HPDE6-E6E7 (cell line): ENCODE results near the gene TIPRL.
"Not testable (repeated sequence)": the region's sequence is repeated elsewhere in the genome, so short reads cannot be mapped to it uniquely, and the experiment has no call there.

Source experiments
- DNase-seq: peaks from one replicate; pipeline ENCODE4 v3.0.0; 2011; ENCODE audit warnings: missing footprints; ENCODE audit errors: extremely low spot score

Gene TIPRL

DNA sequence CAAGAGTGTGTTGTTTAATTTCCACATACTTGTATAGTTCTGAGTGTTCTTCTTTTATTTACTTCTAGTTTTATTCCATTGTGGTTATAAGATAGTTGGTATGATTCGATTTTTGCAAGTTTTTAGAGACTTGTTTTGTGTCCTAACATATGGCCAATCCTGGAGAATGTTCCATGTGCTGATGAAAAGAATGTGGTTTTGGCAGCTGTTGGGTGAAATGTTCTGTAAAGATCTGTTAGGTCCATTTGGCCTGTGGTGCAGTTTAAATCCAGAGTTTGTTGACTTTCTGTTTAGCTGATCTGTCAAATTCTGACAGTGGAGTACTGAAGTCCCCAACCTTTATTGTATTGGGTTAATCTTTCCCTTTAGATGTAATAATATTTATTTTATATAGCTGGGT is 19.5 kb upstream of the TIPRL start:
- no peak for DNase-seq

DNA sequence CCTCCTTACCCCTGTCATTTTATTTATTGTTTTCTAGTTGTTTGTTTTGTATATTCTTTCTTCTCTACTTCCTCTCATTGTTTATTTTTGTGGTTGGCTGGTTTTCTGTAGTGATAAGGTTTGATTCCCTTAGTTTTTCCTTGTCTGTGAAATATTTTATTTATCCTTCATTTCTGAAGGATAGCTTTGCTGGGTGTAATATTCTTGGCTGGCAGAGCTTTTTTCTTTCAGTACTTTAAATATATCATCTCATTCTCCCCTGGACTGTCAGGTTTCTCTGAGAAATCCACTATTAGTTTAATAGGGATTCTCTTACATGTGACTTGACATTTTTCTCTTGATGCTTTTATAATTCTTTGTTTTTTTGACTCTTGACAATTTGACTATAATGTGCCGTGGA is 18.8 kb upstream of the TIPRL start:
- no peak for DNase-seq

DNA sequence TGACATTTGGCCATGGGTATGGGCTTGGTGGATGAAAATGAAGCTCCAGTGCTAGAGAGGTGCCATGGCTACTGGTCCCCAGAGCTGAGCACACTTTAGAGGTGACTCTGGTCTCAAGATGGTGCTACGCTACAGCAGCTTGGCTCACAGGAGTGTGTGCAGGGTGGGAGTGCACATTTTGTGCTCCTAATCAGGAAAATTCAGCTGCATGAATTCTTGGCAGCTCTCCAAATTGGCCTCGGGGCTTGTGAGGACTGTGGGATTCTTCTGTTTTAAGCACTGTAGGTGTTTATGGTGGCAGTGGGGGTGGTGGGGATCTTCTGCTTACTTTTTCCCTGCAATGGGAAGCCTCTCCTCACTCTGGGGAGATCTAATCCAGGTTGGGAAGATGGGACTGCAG is 17.3 kb upstream of the TIPRL start:
- no peak for DNase-seq

DNA sequence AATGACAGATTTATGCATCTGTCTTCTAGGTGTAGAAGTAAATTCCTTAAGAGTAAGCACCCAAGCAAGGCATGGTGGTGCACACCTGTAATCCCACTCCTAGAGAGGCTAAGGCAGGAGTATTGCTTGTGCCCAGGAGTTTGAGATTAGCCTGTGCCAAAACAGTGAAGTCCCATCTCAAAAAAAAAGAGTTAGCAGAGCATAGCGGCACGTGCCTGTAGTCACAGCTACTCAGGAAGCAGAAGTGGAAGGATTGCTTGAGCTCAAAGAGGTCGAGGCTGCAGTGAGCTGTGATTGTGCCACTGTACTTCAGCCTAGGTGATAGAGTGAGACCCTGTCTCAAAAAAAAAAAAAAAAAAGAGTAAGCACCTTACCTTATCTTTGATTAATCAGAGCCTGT is 15.1 kb upstream of the TIPRL start:
- no peak for DNase-seq

DNA sequence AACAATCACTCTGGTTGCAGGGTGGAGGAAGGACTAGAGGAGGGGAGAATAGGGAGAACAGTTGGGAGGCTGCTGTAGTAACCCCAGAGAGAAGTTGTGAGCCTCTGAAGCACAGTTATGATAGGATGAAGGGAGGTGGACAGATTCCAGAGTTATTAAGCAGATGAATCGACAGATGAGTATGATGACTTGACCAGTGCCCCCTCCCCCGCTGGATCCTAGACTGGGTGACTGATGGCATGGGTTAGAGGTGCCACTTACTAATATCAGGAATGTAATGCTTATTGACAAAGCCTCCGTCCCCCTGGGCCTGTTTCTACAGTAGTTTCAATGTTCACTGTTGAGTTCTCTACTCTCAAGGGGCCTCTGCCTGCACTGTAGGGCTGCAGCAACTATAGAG is 14.0 kb upstream of the TIPRL start:
- DNase-seq, result no peak

DNA sequence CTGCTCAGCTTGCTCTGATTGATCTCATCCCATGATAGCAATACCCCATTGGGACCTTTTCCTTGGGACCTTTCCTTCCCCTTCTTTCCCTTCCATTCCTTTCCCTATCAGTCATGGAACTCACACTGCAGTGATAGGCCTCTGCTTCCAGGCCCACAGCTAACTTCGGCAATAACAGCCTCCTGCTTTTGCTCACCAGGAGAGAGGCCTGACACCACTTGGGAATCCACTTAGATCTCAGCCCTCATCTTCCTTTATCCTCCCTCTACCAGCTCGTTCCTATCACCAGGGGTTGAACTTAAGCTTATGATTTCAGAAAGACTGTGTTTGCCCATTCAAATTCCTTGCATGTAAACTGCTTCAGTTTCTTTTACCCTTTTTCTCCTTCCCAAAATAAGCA is 11.0 kb upstream of the TIPRL start:
- DNase-seq, result no peak

DNA sequence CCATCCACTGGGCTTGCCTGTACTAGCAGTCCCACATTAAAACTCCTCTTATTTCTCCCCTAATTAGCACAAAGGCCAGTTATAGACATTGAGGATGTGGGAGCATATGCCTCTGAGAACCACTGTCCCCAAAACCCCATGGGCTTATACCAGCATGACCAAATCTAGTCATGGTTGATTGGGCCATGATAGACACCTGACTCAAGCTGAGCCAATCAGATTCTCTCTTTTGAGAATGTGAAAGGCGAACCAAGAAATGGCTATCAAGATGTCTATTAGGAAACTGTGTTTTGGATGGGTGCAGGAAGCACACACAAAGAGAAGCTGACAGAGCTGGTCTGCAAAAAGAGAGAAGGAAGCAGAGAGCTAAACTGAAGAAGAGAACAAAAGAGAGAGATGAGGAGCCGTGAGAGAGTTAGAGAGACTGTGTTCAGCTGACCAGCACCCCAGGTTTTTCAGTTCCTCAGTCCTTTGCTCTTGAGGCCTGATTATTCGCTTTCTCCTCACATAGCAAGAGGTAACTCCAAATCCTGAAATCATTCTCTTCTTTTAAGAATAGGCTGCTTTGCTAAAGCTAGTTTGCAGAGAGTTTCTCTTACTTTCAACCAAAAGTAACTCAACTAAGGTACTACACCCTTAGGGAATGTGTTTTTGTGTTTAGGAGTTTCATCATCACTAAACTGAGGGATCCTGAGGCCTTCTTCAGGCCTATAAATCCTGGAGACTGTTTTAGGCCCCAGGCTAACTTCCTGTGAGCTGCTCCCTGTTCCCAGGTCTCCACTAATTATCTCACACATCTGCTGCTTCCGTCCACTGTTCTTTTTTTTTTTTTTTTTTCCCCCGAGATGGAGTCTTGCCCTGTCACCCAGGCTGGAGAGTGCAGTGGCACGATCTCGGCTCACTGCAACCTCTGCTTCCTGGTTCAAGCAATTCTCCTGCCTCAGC is 7.9 kb upstream of the TIPRL start:
- no peak for DNase-seq

DNA sequence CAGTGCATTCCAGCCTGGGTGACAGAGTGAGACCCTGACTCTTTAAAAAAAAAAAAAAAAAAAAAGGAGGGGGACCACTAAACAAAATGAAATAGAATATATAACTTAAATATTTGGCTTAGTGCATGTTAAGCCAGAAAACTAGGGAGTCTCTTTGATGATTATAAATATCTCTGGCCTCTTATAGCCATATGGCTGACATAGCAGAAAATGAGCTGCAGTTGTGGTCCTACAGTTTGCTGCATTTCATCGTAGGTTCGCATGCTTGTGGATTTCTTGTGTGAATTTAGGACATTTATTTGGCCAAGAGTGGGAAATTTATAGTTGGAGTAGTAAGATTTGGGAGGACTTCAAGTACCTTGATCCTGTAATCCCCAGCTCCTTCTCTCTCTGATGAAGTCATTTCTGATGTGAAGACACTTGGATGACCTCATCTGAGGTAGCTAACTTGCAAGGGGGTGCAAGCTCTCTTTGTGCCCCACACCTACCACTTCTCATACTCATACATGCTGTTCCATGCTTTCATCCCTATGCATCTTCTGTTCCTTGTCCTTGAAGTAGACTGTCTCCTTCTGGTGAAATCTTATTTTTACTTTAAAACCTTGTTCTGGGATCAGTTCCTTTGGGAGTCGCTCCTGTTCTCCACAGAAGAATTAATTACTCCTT is 6.4 kb upstream of the TIPRL start:
- DNase-seq, result no peak

DNA sequence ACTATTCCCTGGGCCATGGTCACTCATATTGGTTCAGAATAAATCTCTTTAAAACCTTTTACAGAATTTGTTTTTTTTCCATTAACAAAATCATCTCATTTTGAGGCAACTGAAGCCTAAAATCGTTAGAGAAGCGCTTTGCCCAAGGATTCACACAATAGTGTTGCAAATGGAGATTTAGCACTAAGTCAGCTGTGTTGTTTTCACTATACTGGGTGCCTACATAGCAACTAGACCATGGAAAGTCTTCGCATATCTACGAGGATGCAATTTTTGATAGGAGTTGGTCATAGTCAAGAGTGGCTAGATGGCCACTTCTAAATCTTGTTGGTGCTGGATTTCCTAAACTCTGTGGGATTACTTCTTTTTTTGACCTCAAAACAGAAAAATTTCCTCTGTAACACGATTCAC is 530 bp upstream of the TIPRL start:
- DNase-seq, result no peak

DNA sequence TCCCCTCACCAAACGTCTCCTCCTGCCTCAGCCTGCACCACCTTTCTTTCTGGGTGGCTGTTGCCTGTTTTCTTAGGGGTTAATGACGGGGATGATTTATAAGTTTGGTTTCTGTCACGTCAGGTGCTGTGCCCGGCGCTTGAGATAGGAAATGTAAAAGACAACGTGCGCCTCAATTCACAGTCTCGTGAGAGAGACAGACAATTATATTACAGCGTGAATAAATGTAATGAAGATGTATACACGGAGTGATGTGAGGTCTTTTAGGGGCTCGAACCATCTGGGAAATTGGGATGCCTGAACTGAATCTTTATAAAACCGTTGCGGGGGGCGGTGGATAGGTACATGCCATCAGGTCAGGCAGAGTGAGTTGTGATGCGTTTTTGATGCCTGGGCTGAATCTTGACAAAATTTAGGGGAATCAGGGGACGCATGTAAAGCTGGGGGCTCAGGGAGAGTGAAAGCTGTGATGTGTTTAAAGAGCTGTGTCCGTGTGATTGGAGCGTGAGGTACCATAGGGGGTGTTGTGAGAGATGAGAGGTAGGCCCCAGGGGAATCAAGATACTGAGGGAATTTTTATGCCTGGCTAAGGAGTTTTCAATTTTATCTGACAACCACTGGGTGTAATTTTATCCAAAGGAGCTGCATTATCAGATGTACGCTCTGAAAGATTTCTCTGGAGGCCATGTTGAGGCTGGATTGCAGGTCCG is 831 bp downstream of the TIPRL start:
- DNase-seq, result no peak

DNA sequence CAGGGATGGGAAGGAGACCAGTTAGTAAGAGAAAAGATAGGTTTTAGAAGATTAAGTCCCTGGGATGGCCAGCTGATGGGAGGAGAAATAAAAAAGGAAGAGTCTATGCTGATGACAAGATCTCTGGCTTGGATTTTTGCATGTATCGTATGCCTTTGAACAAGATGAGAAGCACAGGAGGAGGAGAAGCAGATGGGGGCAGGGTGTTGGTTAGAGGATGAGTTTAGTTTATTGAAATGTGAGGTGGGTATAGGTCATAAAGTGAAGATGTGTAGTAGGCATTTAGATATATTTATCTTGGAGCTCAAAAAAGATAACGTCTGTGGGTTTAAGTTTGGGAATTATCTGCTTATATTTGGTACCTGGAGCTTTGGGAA is 1.4 kb downstream of the TIPRL start:
- no peak for DNase-seq

DNA sequence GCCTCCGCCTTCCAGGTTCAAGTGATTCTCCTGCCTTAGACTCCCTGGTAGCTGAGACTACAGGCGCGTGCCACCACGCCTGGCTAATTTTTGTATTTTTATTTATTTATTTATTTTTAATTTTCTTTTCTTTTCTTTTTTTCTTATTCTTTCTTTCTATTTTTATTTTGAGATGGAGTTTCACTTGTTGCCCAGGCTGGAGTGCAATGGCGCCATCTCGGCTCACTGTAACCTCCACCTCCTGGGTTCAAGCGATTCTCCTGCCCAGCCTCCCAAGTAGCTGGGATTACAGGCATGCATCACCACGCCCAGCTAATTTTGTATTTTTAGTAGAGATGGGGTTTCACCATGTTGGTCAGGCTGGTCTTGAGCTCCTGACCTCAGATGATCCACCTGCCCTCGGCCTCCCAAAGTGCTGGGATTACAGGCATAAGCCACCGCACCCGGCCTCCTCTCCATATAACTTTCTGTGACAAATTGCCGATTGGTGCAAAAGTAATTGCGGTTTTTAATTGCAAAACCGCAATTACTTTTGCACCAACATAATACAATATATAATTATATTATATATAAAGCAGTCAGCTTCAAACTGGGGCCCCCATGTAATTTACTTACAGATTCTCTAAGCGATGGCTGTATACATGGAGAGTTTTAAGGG is 2.4 kb downstream of the TIPRL start:
- not testable (repeated sequence) for DNase-seq

DNA sequence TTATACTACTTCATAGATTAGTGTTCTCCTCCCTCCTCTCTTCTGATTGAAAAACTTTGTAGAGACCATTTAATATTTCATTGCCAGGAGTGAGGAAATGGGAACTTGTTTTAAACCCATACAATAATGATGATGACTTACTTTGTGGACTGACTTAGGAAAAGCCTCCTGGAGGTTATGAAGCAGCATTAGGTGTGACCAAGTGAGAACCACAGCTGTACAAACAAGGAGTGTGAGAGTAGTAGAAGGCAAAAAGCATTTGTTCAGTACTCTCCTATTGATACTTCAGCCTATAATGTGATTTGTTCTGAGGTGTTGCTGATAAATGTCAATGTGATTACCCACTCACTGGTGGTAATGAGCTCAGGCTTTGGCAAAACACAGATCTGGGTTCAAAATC is 8.4 kb downstream of the TIPRL start:
- no peak for DNase-seq

DNA sequence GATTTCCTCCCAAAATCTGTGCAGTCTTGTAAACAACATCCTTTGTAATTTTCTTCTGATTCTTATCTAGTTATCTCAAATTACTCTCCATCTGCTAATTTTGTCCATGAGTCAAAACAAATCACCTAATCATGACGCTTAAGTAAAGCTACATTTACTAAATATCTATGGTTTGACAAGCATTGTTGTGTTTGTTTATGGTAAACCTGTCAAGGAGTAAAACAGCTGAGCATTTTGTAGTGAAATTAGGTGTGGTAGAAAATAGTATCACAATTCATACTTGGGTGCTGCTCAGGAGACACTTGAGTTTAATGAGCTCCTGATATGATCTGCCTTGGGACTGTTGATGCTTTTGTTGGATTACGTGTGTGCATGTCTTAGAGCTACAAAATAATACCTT is 11.6 kb downstream of the TIPRL start:
- DNase-seq, result no peak

DNA sequence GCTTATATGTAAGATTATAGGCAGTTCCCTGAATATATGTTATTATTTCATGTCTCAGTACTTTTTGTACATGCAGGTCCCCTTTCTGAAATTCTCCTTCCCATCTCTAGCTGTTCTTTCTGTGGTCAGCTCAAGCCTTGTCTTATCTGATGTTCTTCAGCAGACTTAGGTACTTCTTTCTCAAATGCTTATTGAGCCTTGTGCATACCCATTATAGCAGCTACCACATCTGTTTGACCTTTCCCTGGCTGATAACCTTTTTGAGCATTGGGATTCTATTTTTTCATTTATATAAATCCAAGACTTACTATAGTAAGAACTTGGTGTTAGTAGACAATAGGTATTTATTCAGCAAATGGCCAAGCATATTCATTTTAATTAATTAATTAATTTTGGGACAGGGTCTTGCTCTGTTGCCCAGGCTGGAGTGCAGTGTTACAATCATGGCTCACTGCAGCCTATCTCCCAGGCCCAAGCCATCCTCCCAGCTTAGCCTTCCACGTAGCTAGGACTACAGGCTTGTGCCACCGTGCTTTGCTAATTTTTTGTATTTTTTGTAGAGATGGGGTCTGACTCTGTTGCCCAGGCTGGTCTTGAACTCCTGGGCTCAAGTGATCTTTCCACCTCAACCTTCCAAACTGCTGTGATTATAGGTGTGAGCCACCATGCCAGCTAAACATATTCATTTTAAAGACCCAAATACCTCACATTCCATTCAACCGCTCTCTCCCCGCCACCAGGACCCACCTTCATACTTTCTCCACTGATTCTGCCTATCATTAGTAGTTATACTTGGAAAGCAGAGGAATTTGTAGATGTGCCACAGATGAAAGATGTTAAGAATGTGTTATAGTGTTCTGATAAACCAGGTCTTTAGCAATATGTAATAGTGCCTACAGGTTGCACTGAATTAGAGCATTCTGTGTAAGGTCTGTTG is 16.7 kb downstream of the TIPRL start:
- no peak for DNase-seq

DNA sequence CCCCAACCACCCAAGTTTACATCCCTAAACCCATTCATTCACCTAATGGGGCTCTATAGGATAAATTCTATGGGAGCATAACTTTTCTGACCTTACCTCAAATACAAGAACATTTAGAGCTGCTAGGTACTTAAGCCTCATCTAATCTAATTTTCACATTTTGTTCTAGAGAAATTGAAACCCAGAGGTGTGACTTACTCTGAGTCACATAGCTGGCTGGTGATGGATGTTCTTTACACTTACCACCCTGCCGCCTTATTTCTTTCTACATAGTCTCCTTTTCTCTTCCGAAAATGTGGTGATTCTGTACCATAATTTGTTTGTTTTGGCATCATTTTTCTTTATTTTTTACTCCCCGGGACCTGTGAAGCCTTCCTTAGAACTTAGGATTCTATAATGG is 20.3 kb downstream of the TIPRL start:
- DNase-seq, result no peak

DNA sequence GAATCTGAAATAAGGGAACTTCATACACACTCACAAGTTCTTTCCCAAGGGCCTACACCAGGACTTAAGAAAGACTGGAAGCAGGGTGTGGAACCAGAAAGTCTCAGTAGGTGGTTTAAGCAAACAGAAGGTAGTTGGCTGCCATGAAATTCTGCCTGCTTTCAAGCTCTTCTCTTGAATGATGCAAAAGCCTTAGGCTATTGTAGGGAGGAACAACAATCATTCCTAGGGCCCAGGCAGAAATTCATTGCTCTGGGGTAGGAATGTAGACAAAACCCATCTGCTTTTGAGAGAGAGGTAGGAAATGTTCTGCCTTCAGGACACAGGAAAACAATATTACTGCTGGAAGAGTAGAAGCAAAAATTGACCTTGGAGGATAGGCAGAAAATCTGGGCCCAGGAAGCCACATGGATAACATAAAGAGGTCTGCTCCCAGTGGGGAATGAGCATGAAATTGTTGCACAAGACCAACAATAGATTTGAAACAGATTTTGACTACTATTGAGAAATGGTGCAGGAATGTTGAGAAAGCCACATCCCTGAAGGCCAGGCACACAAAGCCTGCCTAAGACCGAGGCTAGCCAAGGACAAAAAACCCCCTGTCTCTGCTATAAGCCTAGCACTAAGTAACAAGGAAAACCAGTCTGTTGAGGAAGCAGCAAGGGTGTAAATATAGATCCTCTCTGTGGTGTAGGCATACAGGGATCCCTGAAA is 24.3 kb downstream of the TIPRL start:
- DNase-seq, result no peak

DNA sequence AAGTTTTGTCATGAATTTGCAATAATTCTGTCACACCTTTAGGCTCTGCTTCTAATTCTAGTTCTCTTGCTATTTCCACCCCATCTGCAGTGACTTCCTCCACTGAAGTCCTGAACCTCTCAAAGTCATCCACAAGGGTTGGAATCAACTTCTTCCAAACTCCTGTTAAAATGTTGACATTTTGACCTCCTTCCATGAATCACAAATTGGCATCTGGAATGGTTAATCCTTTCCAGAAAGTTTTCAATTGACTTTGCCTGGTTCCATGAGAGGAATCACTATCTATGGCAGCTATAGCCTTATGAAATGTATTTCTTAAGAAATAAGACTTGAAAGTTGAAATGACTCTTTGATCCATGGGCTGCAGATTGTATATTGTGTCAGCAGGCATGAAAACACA is 27.3 kb downstream of the TIPRL start:
- DNase-seq, result no peak

DNA sequence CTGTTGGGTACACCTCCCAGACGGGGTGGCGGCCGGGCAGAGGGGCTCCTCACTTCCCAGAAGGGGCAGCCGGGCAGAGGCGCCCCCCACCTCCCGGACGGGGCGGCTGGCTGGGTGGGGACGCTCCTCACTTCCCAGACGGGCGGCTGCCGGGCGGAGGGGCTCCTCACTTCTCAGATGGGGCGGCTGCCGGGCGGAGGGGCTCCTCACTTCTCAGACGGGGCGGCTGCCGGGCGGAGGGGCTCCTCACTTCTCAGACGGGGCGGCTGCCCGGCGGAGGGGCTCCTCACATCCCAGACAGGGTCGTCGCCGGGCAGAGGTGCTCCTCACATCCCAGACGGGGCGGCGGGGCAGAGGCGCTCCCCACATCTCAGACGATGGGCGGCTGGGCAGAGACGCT is 28.9 kb downstream of the TIPRL start:
- not testable (repeated sequence) for DNase-seq

DNA sequence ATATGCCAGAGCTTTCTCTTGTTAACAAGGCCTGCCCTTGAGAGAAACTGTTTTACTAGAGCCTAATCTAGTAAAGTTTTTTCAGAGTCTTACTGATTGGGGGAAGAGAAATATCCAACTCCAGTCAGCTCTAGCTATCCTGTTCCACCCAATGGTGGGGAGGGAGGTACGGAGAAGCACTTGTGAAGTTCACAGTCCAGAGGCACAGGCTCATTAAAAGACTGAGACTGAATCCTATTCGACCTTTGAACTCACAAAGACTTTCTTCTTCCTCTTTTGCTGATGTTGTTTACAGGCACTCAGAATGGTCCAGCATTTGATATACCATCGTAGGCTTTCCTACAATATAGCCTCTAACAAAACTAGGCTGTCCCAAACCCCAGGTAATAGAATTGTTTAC is 31.6 kb downstream of the TIPRL start:
- no peak for DNase-seq
